WERI-Rb-1 (cell line): ENCODE data around the gene WWC1.

Experiments used
- DNase-seq: peaks from one replicate; pipeline ENCODE4 v3.0.0-alpha.2; 2020
- H3K27ac ChIP-seq: fragments of 250-450 bp; sonication (Bioruptor Pico); 2 replicates; pipeline ENCODE4 v1.5.1; 2020; ENCODE audit warnings: mild to moderate bottlenecking, moderate library complexity
- H3K27me3 ChIP-seq: fragments of 250-450 bp; sonication (Bioruptor Pico); 2 replicates; pipeline ENCODE4 v1.5.1; 2021; ENCODE audit warnings: mild to moderate bottlenecking, low read depth, moderate library complexity; ENCODE audit not compliant: insufficient read depth, severe bottlenecking
- H3K36me3 ChIP-seq: fragments of 250-450 bp; sonication (Bioruptor Pico); 2 replicates; pipeline ENCODE4 v1.5.1; 2020; ENCODE audit warnings: mild to moderate bottlenecking, moderate library complexity
- H3K4me3 ChIP-seq: 2 replicates; pipeline ENCODE4 v1.5.1; 2011; ENCODE audit warnings: low read depth, mild to moderate bottlenecking, control low read depth, low read length
- H3K9me3 ChIP-seq: fragments of 250-450 bp; sonication (Bioruptor Pico); 2 replicates; pipeline ENCODE4 v1.5.1; 2021; ENCODE audit warnings: mild to moderate bottlenecking, moderate library complexity; ENCODE audit not compliant: severe bottlenecking
- CTCF ChIP-seq: IDR thresholded peaks from 2 replicates; pipeline ENCODE4 v1.5.1; 2011; ENCODE audit warnings: low read depth, mild to moderate bottlenecking, control low read depth, inconsistent platforms, low read length

Gene WWC1

GRCh38 chr5:168348084-168348414, 56.6 kb downstream of the WWC1 start:
- Histone ChIP-seq H3K9me3 (no peaks in the 10 kb centered on the region), H3K4me3 (no peak overlapping the region), H3K36me3 (peaks cover 4% of the 10 kb centered on the region), H3K27ac (no peak overlapping the region), H3K27me3 (no peaks in the 10 kb centered on the region)
- no peak for DNase-seq
- no peak for TF ChIP-seq CTCF

- TF ChIP-seq CTCF = no peak
- no peak overlapping the region for H3K4me3 ChIP-seq
- no peaks in the 10 kb centered on the region for H3K27me3 ChIP-seq
- no peak overlapping the region for H3K27ac ChIP-seq
- H3K36me3 ChIP-seq = no peaks in the 10 kb centered on the region; the same call in 1 of the 2 replicates
- H3K9me3 ChIP-seq = no peaks in the 10 kb centered on the region
- DNase-seq = no peak
Measured at GRCh38 chr5:168350315-168350714, 58.9 kb downstream of the WWC1 start.

GRCh38 chr5:168353216-168353957, 61.9 kb downstream of the WWC1 start:
- Histone ChIP-seq H3K4me3 (no peak overlapping the region), H3K27ac (no peak overlapping the region), H3K36me3 (no peaks in the 10 kb centered on the region), H3K9me3 (no peaks in the 10 kb centered on the region), H3K27me3 (no peaks in the 10 kb centered on the region)
- no peak for TF ChIP-seq CTCF
- DNase-seq = no peak

- Histone ChIP-seq H3K4me3 (no peak overlapping the region), H3K27ac (no peak overlapping the region), H3K27me3 (no peaks in the 10 kb centered on the region), H3K36me3 (no peaks in the 10 kb centered on the region), H3K9me3 (no peaks in the 10 kb centered on the region)
- DNase-seq = no peak
- TF ChIP-seq CTCF = no peak
Measured at GRCh38 chr5:168354397-168354796, 63.0 kb downstream of the WWC1 start.

- TF ChIP-seq CTCF = no peak
- no peak for DNase-seq
- H3K9me3 ChIP-seq = no peaks in the 10 kb centered on the region
- no peak overlapping the region for H3K27ac ChIP-seq
- H3K4me3 ChIP-seq = no peak overlapping the region
- H3K36me3 ChIP-seq = no peaks in the 10 kb centered on the region
- no peaks in the 10 kb centered on the region for H3K27me3 ChIP-seq
Measured at GRCh38 chr5:168356171-168356570, 64.7 kb downstream of the WWC1 start.

- Histone ChIP-seq H3K9me3 (no peaks in the 10 kb centered on the region), H3K27me3 (no peaks in the 10 kb centered on the region), H3K27ac (no peak overlapping the region), H3K4me3 (no peak overlapping the region), H3K36me3 (no peaks in the 10 kb centered on the region)
- TF ChIP-seq CTCF = no peak
- no peak for DNase-seq
Measured at GRCh38 chr5:168356592-168356991, 65.1 kb downstream of the WWC1 start.
